ENCODE measurements around the gene CCR3. TPM values are rescaled to one million over a fixed set of nuclear protein-coding genes. Genes with fewer than 3 reads are reported as not detected.
A peak's percentile ranks its signal among the peaks of the same experiment; 100 is the strongest.

The CCR3 gene
- total and polyA plus RNA-seq, 9 of the 15 experiments (the other 6 are each of a cell fraction or from before 2014, with no cell fraction given): not detected

GRCh38 chr3:46239952-46240351 lies 2.3 kb upstream of the CCR3 start:
- no peaks in the 10 kb centered on the region for H3K9me3 ChIP-seq (replicated peaks; ENCODE audit: control insufficient read depth, insufficient read depth, low read depth, low read length)
- no TSS peak for BruUV-seq (replicated peaks)
- DNase-seq (ENCODE audit: extremely low read depth in 1 of 4, low spot score in 3 of 4) (no peak), FAIRE-seq (no peak), ATAC-seq (no peak)
- intact Hi-C loops (cut with micrococcal nuclease): no loop called here
- no peak overlapping the region for H3K4me3 ChIP-seq
- no peak overlapping the region for H3K27ac ChIP-seq (ENCODE audit: extremely low read depth, low read depth, low read length)
- H3K4me2 ChIP-seq (ENCODE audit: insufficient read depth, low read length): no peak overlapping the region
- ChIA-PET POLR2A (interaction anchor here (0.9 kb wide), 1 partner anchor 144 kb away, joined by 3 read pairs; no protein-coding TSS in a partner anchor), CTCF (ENCODE audit: low intra/inter-chr PET ratio) (no interaction called here)
- H2AFZ ChIP-seq (ENCODE audit: low read depth, low read length): no peak overlapping the region
- WGBS (ENCODE audit: insufficient coverage, low coverage, missing lambda C conversion rate): 3% methylated on average over 2 of the region's 2 CpGs
- H3K79me2 ChIP-seq (ENCODE audit: control insufficient read depth, insufficient read depth, low read length): no peaks in the 10 kb centered on the region
- no peak overlapping the region for H3K9ac ChIP-seq (ENCODE audit: insufficient read depth in 1 of 2, low read depth in 2 of 2, low read length in 2 of 2)
- H3K9me1 ChIP-seq (ENCODE audit: control insufficient read depth, insufficient read depth, low read length): no peaks in the 10 kb centered on the region
- peaks cover 0 to 15% of the 10 kb centered on the region in 2 experiments; a peak in 2 of 5 replicates for H3K27me3 ChIP-seq (ENCODE audit: control insufficient read depth in 2 of 2, insufficient read depth in 2 of 2, low read length in 2 of 2)
- in situ Hi-C loops (cut with MboI): no loop called here
- H3K4me1 ChIP-seq (replicated peaks in 1 of 2; ENCODE audit: control insufficient read depth in 2 of 2, insufficient read depth in 2 of 2, low read length in 2 of 2): no peaks in the 10 kb centered on the region; a peak in 1 of 5 replicates
- no peaks in the 10 kb centered on the region for H4K20me1 ChIP-seq (replicated peaks; ENCODE audit: control insufficient read depth, insufficient read depth, low read length)
- H3K36me3 ChIP-seq (ENCODE audit: control insufficient read depth, insufficient read depth, low read length): no peaks in the 10 kb centered on the region
- TF ChIP-seq POU5F1 (IDR thresholded peaks at IDR 0.05; ENCODE audit: borderline replicate concordance, low read depth, low read length, partially characterized antibody): no peak
- TF ChIP-seq TFE3 (CRISPR knock-in tag; IDR thresholded peaks at IDR 0.05): peak; percentile 73

DNA sequence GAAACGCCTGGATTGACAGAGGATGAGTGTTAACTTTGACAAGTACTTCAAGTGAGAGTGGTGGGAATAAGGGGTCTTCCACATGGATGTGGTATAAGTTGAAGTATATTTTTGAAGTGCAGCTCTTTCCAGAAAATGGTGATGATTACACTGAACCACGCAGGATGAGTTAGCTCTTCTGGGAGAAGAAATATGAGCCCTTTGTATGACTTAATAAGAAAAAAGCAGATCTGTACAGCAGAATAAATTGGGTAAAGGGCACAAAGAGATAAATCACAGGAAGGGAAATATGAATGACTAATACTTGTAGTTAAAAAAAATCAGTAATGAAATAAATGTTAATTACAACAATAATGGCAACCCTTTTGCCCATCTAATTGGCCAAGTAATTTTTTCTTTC lies 1.3 kb downstream of the CCR3 start:
- Histone ChIP-seq H4K20me1 (replicated peaks; ENCODE audit: control insufficient read depth, insufficient read depth, low read length) (no peaks in the 10 kb centered on the region), H2AFZ (ENCODE audit: low read depth, low read length) (no peak overlapping the region), H3K4me1 (replicated peaks in 1 of 2; ENCODE audit: control insufficient read depth in 2 of 2, insufficient read depth in 2 of 2, low read length in 2 of 2) (no peaks in the 10 kb centered on the region), H3K4me3 (no peak overlapping the region), H3K36me3 (ENCODE audit: control insufficient read depth, insufficient read depth, low read length) (no peaks in the 10 kb centered on the region), H3K9ac (ENCODE audit: insufficient read depth in 1 of 2, low read depth in 2 of 2, low read length in 2 of 2) (no peak overlapping the region), H3K9me3 (replicated peaks; ENCODE audit: control insufficient read depth, insufficient read depth, low read depth, low read length) (no peaks in the 10 kb centered on the region), H3K27me3 (ENCODE audit: control insufficient read depth in 2 of 2, insufficient read depth in 2 of 2, low read length in 2 of 2) (peaks cover 0 to 15% of the 10 kb centered on the region in 2 experiments; a peak in 1 of 5 replicates), H3K79me2 (ENCODE audit: control insufficient read depth, insufficient read depth, low read length) (no peaks in the 10 kb centered on the region), H3K4me2 (ENCODE audit: insufficient read depth, low read length) (no peak overlapping the region), H3K27ac (ENCODE audit: extremely low read depth, low read depth, low read length) (no peak overlapping the region), H3K9me1 (ENCODE audit: control insufficient read depth, insufficient read depth, low read length) (no peaks in the 10 kb centered on the region)
- intact Hi-C loops (cut with micrococcal nuclease) (no loop called here), in situ Hi-C loops (cut with MboI) (no loop called here)
- ChIA-PET CTCF (ENCODE audit: low intra/inter-chr PET ratio) (no interaction called here), POLR2A (interaction anchor here (1.0 kb wide), 1 partner anchor 10 kb away, joined by 3 read pairs; no protein-coding TSS in a partner anchor)
- DNase-seq (ENCODE audit: extremely low read depth in 1 of 4, low spot score in 3 of 4) (no peak), ATAC-seq (no peak), FAIRE-seq (no peak)
- BruUV-seq (replicated peaks): no TSS peak
- WGBS (ENCODE audit: insufficient coverage, low coverage, missing lambda C conversion rate): 0% methylated on average over 2 of the region's 2 CpGs
- TF ChIP-seq CBFA2T3 (IDR thresholded peaks at IDR 0.05) (no peak), ZFP1 (CRISPR knock-in tag; IDR thresholded peaks at IDR 0.05) (no peak), EP400 (IDR thresholded peaks at IDR 0.05) (no peak), HNRNPH1 (optimal IDR thresholded peaks at IDR 0.05; ENCODE audit: low read depth, low read length) (no peak), ARNT (IDR thresholded peaks at IDR 0.05) (no peak), FOS (IDR thresholded peaks at IDR 0.05; ENCODE audit: extremely low read depth, insufficient read length) (no peak), SP2 (IDR thresholded peaks at IDR 0.05; ENCODE audit: extremely low read depth, low read depth, low read length, poor library complexity, severe bottlenecking) (no peak), HDAC3 (IDR thresholded peaks at IDR 0.05; ENCODE audit: borderline replicate concordance, partially characterized antibody) (no peak), SMARCA4 (IDR thresholded peaks at IDR 0.05) (no peak)
- TF ChIP-seq, protein P1, sequence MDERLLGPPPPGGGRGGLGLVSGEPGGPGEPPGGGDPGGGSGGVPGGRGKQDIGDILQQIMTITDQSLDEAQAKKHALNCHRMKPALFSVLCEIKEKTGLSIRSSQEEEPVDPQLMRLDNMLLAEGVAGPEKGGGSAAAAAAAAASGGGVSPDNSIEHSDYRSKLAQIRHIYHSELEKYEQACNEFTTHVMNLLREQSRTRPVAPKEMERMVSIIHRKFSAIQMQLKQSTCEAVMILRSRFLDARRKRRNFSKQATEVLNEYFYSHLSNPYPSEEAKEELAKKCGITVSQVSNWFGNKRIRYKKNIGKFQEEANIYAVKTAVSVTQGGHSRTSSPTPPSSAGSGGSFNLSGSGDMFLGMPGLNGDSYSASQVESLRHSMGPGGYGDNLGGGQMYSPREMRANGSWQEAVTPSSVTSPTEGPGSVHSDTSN (CRISPR knock-in tag; IDR thresholded peaks at IDR 0.05; ENCODE audit: low read depth): no peak
- TF ChIP-seq, protein P1 (tag; conservative IDR thresholded peaks at IDR 0.05; ENCODE audit: low read depth): no peak

Measured in K562 (cell line).